Esophagus muscularis mucosa (tissue), 3 donors: ENCODE measurements around the gene EHD3.

ENCODE experiments used
- CTCF ChIP-seq, 3 experiments: fragments of 200-600 bp in 2 of 3; fragments of 450-650 bp in 1 of 3; sonication (generic) in 2 of 3; IDR thresholded peaks; one replicate each; pipeline ENCODE4 v1.5.1; 2017 to 2019; ENCODE audit warnings: antibody characterized with exemption in 3 of 3, mild to moderate bottlenecking in 2 of 3, moderate library complexity in 1 of 3
- POLR2A ChIP-seq: fragments of 450-650 bp; IDR thresholded peaks from one replicate; pipeline ENCODE4 v1.6.1; 2017; ENCODE audit warnings: antibody characterized with exemption, moderate library complexity, mild to moderate bottlenecking, low read depth

GRCh38 chr2:31294196-31294595 is 60.2 kb downstream of the EHD3 start:
- TF ChIP-seq CTCF (IDR thresholded peaks at IDR 0.05), result no peak
- TF ChIP-seq POLR2A, result no peak
